ENCODE data around the gene BDNF. TPM values are rescaled to one million over a fixed set of nuclear protein-coding genes. Genes with fewer than 3 reads are reported as not detected.
A peak's percentile ranks its signal among the peaks of the same experiment; 100 is the strongest.

Gene BDNF
- total and polyA plus RNA-seq, 2 experiments from 2014 or later, result 5.1 to 5.2 TPM

DNA sequence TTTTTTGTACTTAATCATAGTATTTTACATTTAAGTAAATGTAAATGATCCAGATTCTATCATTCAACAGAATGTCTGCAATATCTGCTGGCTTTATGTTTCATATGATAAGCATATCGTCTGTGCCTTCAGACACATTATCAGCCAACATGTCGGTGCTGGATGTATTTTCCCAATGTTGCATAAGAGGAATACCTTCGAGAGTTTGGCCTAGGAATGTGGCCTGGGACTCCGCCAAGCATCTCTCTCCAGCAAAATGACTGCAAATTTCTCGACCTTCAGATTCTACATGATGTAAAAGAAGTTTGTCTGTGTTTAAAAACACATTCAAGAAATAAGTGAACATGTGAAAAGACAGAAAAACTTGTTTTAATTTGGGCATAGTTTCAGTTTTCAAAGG is 6.9 kb downstream of the BDNF start:
- no peak for DNase-seq (ENCODE audit: low spot score)
- Histone ChIP-seq H3K79me2 (replicated peaks; ENCODE audit: insufficient read depth) (peaks cover 68% of the 10 kb centered on the region), H2AFZ (no peak overlapping the region), H3K36me3 (ENCODE audit: insufficient read depth) (no peaks in the 10 kb centered on the region), H3K4me3 (no peak overlapping the region), H3K27me3 (ENCODE audit: insufficient read depth) (no peaks in the 10 kb centered on the region), H3K4me1 (ENCODE audit: insufficient read depth) (peaks cover 71% of the 10 kb centered on the region), H3K27ac (ENCODE audit: low read depth) (no peak overlapping the region), H4K20me1 (replicated peaks; ENCODE audit: insufficient read depth) (no peaks in the 10 kb centered on the region), H3K9me2 (ENCODE audit: insufficient read depth) (no peaks in the 10 kb centered on the region), H3F3A (replicated peaks; ENCODE audit: low read depth) (no peaks in the 10 kb centered on the region), H3K4me2 (0 out of 2 replicates have a peak overlapping the region, but pooled peaks have one; percentile 10)
- H3K9me3 Mint-ChIP-seq, result no peaks in the 10 kb centered on the region
- TF ChIP-seq, protein P1, sequence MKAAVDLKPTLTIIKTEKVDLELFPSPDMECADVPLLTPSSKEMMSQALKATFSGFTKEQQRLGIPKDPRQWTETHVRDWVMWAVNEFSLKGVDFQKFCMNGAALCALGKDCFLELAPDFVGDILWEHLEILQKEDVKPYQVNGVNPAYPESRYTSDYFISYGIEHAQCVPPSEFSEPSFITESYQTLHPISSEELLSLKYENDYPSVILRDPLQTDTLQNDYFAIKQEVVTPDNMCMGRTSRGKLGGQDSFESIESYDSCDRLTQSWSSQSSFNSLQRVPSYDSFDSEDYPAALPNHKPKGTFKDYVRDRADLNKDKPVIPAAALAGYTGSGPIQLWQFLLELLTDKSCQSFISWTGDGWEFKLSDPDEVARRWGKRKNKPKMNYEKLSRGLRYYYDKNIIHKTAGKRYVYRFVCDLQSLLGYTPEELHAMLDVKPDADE (IDR thresholded peaks at IDR 0.05), result no peak
- TF ChIP-seq, protein P2, sequence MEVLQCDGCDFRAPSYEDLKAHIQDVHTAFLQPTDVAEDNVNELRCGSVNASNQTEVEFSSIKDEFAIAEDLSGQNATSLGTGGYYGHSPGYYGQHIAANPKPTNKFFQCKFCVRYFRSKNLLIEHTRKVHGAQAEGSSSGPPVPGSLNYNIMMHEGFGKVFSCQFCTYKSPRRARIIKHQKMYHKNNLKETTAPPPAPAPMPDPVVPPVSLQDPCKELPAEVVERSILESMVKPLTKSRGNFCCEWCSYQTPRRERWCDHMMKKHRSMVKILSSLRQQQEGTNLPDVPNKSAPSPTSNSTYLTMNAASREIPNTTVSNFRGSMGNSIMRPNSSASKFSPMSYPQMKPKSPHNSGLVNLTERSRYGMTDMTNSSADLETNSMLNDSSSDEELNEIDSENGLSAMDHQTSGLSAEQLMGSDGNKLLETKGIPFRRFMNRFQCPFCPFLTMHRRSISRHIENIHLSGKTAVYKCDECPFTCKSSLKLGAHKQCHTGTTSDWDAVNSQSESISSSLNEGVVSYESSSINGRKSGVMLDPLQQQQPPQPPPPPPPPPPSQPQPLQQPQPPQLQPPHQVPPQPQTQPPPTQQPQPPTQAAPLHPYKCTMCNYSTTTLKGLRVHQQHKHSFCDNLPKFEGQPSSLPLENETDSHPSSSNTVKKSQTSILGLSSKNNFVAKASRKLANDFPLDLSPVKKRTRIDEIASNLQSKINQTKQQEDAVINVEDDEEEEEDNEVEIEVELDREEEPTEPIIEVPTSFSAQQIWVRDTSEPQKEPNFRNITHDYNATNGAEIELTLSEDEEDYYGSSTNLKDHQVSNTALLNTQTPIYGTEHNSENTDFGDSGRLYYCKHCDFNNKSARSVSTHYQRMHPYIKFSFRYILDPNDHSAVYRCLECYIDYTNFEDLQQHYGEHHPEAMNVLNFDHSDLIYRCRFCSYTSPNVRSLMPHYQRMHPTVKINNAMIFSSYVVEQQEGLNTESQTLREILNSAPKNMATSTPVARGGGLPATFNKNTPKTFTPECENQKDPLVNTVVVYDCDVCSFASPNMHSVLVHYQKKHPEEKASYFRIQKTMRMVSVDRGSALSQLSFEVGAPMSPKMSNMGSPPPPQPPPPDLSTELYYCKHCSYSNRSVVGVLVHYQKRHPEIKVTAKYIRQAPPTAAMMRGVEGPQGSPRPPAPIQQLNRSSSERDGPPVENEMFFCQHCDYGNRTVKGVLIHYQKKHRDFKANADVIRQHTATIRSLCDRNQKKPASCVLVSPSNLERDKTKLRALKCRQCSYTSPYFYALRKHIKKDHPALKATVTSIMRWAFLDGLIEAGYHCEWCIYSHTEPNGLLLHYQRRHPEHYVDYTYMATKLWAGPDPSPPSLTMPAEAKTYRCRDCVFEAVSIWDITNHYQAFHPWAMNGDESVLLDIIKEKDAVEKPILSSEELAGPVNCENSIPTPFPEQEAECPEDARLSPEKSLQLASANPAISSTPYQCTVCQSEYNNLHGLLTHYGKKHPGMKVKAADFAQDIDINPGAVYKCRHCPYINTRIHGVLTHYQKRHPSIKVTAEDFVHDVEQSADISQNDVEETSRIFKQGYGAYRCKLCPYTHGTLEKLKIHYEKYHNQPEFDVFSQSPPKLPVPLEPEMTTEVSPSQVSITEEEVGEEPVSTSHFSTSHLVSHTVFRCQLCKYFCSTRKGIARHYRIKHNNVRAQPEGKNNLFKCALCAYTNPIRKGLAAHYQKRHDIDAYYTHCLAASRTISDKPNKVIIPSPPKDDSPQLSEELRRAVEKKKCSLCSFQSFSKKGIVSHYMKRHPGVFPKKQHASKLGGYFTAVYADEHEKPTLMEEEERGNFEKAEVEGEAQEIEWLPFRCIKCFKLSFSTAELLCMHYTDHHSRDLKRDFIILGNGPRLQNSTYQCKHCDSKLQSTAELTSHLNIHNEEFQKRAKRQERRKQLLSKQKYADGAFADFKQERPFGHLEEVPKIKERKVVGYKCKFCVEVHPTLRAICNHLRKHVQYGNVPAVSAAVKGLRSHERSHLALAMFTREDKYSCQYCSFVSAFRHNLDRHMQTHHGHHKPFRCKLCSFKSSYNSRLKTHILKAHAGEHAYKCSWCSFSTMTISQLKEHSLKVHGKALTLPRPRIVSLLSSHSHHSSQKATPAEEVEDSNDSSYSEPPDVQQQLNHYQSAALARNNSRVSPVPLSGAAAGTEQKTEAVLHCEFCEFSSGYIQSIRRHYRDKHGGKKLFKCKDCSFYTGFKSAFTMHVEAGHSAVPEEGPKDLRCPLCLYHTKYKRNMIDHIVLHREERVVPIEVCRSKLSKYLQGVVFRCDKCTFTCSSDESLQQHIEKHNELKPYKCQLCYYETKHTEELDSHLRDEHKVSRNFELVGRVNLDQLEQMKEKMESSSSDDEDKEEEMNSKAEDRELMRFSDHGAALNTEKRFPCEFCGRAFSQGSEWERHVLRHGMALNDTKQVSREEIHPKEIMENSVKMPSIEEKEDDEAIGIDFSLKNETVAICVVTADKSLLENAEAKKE (CRISPR knock-in tag; IDR thresholded peaks at IDR 0.05), result no peak
- TF ChIP-seq ZNF114 (CRISPR knock-in tag; IDR thresholded peaks at IDR 0.05) (no peak), STAT1 (IDR thresholded peaks at IDR 0.05; ENCODE audit: unreplicated experiment) (no peak), CREB1 (CRISPR knock-in tag; IDR thresholded peaks at IDR 0.05; ENCODE audit: low read depth) (no peak), POLR2AphosphoS5 (IDR thresholded peaks at IDR 0.05; ENCODE audit: low read depth) (no peak), EZH2 (IDR thresholded peaks at IDR 0.05; ENCODE audit: low read depth, unreplicated experiment) (no peak), ZNF331 (CRISPR knock-in tag; IDR thresholded peaks at IDR 0.05; ENCODE audit: low read depth) (no peak), JUNB (IDR thresholded peaks at IDR 0.05; ENCODE audit: unreplicated experiment) (no peak)
- H3K36me3 Mint-ChIP-seq (ENCODE audit: low read depth), result peaks cover 4% of the 10 kb centered on the region; the same call in 2 of the 3 replicates
- no peak for ATAC-seq
- H3K27ac Mint-ChIP-seq, result peak overlapping the region; percentile 75
- H3K4me1 Mint-ChIP-seq, result peaks cover 75% of the 10 kb centered on the region
- H3K27me3 Mint-ChIP-seq (ENCODE audit: insufficient read depth, low read depth, poor library complexity), result no peaks in the 10 kb centered on the region
- H3K4me3 Mint-ChIP-seq, result no peak overlapping the region

Measured in GM23338 (cell line).